HL-60/S4 treated with retinoic acid at 250 ng/mL for 4 days and 3 days (cell line): ENCODE results near the gene MLPH.

ENCODE experiments used
- in situ Hi-C: fragments of 300-500 bp; cut with MboI; formaldehyde crosslinking; loops from 2 replicates; pipeline ENCODE4 v1.7.0; 2022; ENCODE audit warnings: low sequenced_read_pairs

Gene MLPH, protein sequence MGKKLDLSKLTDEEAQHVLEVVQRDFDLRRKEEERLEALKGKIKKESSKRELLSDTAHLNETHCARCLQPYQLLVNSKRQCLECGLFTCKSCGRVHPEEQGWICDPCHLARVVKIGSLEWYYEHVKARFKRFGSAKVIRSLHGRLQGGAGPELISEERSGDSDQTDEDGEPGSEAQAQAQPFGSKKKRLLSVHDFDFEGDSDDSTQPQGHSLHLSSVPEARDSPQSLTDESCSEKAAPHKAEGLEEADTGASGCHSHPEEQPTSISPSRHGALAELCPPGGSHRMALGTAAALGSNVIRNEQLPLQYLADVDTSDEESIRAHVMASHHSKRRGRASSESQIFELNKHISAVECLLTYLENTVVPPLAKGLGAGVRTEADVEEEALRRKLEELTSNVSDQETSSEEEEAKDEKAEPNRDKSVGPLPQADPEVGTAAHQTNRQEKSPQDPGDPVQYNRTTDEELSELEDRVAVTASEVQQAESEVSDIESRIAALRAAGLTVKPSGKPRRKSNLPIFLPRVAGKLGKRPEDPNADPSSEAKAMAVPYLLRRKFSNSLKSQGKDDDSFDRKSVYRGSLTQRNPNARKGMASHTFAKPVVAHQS

DNA sequence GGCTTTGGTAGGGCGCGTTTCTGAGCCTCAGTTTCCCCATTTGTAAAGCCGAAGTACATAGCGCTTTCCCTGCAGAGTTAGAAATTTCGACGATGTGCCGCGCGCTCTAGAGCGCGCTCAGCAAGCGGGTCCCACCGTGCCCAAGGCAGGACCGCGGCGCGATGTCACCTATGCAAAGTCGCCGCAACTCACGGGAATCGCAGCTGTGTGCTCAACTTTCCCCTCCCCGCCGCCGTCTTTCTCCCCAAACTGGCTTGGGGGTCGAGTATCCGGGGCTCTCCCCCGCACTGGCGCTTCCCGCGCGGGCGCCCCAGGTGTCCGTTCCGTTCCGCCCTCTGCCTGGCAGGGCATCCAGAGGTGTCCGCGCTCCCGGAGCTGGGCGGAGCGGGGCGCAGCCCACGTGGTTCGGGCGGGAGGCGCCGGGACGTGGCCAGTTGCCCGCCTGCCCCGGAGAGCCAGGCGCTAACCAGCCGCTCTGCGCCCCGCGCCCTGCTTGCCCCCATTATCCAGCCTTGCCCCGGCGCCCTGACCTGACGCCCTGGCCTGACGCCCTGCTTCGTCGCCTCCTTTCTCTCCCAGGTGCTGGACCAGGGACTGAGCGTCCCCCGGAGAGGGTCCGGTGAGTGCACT, at the start of gene MLPH:
Gene MLPH (plus strand): TSS at position 433 of the 630 bp plus-strand sequence. CDS start 6,176 bp downstream, outside the sequence.
- in situ Hi-C loops = no loop called here

DNA sequence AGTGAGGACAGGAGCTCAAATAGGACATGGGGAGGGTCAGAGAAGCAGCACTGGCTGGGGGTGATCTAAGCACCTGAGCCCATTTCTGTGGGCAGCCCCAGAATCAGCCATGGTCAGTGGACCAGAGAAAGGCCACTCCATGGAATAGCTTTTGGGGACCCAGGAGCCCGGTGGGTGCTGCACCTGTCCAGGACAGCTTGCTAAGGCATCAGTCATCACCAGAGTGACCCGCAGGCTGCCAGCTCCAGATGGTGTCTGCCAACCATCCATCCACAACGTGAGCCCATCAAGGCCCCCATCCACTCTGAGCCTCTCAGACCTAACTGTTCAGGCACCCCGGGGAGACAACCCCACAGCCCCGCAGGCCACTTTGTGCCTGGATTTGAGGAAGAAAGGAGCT, 49.5 kb upstream of the MLPH start:
- in situ Hi-C loops = no loop called here

DNA sequence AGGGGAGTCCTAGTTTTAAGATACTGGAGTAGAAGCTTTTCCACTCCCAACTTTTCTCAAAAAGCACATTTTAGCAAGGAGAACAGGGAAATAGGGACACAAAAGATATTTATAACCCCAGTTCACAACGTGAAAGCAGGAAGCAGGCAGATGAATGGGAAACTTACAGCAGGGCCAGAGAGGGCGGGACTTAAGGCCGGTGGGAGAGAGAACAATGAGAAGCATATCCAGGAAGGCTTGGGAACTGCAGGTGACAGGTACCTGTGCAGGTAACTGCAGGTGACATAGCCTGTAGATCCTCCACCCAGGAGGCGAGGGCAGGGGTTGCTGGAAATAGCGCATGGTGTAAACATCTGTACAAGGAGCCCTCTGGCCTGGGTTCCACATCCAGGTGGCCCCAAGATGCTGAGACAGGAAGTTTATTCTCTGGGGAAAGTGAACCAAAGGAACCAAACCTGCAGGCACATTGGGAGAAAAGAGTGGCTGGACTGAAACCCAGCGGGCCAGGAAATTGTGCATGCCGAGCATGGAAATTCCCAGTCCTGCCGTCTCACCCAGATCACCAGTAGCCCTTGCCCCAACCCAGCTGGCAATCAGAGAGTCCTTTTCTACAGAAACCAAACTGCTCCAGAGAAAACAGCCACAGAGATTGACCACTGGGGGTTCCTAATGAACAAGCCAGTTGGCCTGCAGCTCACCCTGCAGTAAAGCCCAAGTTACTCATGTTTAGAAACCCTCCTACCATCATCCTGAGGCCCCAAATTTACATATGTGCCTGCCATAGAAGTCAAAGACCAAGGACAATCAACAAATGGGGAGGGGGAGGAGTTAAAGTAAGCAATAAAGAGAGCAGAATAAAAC, 48.7 kb upstream of the MLPH start:
- in situ Hi-C loops = no loop called here

DNA sequence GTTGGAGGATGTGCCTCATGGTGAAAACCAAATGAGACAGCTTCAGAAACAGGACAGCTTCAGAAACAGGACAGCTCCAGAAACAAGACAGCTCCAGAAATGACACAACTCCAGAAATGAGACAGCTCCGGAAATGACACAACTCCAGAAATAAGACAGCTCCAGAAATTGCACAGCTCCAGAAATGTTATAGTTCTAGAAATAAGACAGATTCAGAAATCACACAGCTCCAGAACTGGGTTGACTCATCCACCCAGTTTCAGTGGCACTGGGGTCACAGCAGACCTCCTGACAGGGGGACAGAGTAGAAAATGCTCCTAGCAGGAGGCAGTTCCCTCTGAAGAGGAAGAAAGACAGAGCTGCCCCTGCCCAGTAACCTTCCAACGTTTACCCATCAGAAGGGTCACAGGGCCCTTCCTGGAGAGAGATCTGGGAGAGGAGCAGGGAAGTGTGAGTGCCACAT, 46.2 kb upstream of the MLPH start:
- in situ Hi-C loops = no loop called here

DNA sequence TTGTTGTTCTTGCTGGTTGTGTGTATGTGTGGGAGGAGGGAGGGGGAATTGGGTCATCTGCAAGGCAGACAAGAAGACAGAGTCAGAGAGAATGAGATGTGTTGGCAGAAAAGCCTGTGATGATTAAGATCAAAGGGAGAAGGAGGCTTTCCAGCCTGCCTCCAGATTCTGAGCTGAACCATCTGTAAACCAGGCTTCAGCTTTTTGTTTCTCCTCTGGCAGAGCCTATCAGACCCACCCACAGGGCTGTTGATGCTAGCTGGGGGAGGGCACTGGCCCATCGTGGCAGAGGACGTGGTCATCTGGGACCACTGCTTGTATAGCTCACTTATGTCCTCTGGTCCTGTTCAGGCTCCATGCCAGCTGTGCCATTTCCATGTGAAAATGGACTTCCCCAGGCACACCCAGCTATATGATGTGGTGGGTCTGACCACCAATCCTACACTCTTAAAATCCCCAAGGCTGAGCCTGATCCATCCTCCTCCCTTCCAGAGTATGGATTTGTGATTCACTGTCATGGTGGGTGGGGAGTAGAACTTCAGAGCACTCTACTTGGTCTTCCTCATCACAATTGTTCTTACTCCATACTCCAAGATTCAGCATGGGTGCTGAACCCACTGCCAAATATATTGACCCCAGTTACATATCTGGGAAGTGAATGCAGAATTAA, 45.3 kb upstream of the MLPH start:
- in situ Hi-C loops = no loop called here

DNA sequence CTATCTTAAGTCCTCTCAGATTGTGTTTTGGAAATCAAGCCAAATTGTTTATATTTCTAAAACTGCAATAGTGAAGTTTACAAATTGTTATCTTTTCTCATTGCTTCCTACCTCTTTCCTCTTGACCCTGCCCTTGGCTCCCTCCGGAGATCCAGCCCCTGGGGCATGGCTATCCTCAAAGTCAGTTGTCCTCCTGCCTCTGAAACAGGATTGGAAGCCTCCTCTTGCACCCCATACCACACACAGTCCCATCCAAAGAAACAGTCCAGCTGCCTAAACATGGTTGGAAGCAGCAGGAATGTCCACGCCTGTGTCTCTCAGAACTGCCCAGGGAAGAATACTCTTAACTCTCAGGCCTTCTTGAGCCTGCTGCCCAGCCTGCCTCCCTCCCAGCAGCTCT, 43.0 kb upstream of the MLPH start:
- in situ Hi-C loops = no loop called here

DNA sequence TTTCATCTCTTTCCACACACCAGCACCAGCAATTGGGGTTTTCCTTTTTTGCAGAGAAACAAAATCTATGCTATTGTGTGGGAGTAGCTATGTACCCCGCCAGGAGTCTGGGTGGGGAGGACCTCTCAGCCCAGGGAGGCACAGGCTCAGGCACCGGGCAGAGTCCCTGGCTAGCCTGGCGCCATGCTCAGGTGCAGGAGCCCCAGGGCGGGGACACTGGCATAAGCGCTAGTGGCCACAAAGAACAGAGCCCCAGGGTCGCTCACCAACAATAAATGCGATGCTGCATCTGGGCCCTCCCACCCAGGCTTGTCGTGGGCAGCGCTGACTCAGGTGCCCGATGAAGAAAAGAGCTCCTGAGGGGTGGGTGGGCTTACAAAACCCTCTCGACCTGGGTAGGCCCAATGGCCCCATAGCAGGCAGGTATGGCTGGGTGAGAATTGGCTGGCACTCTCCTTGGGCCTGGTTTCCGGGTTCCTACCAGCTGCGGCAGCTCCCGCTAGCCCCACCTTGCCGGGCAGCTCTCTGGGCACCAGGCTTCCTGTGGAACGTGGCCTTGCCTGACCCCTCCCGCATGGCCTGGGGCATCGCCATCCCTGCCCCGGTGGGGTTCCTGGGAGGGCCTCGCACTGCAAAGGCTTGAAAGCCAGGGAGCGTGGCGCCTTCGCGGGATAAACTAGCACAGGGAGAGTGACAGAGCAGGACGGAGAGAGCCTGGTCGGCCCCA, 41.3 kb upstream of the MLPH start:
- in situ Hi-C loops = no loop called here

DNA sequence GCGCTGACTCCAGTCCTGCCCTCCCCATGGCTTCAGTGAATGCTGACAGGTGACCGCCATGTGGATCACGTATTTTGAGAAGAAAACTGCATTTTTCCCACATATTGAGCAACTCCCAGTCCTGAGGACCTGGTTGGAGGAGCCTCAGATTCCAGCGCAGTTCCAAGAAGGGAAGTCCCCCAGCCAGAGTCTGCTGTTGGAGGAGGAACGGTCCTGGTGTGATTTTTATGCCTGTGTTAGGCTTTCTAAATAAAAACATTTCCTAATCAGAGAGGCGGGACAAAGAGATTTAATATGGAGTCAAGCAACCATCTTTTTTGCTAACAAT, 40.7 kb upstream of the MLPH start:
- in situ Hi-C loops = no loop called here

DNA sequence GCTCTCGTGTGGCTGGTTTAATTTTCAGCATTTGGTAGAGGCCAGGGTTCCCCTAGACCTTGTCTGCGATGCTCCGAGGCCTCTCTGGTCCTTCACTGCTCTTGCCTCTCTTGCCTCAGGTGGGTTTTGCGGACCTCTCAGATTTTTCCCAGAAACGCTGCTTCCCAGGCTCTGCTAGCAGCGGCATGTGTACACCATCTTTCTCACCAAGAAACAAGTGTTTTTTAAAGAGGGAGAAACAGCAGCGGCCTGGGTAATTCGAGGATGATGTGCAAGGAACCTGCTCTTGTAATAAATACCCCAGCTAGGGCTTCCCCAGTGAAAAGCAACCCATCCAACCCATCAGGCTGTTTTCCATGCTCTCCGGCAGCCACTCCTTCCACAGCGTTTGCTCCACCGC, 39.6 kb upstream of the MLPH start:
- in situ Hi-C loops = no loop called here

DNA sequence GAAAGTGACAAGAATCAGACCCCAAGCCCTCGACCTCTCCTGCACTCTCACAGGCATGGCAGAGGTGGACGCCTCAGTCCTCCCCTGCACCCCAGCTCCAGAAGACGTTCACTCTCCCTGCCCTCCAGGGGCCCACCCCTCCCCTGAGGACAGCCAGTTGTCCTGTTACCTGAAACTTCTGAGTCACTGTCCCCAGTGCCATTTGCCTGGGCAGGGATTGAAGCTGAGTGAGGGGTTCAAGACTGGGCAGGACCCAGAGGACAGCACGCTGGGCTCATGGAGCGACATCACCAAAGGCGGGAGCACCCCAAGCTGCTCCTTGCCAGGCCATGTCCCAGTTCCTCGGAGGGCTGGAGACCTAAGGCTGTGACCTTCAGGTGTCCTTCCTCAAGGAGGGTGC, 38.9 kb upstream of the MLPH start:
- in situ Hi-C loops = no loop called here

DNA sequence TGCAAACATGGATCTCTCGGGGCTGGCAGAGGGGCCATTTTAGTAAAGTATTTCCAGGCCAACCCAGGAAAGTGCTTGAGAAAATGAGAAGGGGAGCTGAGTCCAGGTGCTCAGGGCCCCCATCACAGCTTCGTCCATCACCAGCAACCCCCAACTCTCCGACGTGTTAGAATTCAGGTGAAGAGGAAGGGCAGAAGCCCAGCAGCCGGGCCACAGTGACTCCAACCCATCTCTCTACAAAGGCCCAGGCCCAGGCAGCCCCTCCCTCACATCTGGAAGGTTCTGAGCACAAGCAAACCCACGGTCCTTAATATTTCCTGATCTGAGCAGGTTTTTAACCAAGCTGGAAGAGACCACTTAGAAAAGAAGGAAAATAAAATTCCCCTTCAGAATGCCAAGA, 38.4 kb upstream of the MLPH start:
- in situ Hi-C loops = no loop called here

DNA sequence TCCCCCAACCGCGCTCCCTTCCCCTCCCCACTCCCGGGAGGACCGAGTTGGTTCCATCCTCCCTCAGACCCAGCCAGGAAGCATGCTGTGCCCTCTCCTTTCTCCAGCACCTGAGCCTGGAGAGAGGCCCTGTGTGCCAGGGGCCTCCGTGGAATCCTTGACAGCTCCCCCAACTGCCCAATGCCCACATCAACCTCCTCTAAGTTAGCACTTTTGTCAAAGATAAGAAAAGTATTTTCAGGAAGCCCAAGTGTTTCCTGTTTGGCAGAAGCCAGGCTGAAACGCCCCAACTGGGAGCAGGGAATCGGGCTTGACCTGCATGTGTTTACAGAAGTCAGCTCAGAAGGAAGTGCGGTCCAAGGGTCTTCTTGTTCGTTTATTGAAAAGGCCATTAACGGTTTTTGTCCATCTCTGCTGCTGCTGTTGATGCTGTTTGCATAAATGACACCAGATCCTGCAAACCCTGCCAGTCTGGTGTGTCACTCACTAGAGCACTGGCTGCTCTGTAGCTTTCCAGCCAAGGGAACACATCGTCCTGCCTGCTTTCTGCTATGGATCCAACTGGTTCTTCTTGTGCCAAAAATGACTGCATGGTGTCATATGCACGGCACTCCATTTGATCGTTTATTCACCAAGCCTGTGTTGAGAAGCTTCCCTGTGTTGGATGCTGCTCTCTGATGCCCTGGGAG, 37.7 kb upstream of the MLPH start:
- in situ Hi-C loops = no loop called here

DNA sequence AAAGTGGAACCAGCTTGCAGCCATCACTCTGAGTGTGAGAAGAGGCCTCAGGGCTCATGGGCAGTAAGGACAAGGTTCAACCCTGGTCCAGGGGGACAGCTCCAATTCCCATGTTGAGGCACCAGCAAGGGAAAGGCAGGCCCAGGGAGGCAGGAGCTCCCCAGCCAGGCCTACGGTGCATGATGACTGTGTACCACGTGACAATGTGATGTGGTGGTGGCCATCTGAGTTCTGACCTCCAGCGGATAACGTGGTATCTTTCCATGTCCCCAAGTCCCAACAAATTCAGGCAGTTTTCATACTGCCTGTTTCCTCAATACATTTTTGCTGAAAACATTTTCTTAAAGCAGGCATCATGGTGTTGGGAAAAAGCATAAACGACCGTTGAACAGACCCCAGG, 36.9 kb upstream of the MLPH start:
- in situ Hi-C loops = no loop called here

DNA sequence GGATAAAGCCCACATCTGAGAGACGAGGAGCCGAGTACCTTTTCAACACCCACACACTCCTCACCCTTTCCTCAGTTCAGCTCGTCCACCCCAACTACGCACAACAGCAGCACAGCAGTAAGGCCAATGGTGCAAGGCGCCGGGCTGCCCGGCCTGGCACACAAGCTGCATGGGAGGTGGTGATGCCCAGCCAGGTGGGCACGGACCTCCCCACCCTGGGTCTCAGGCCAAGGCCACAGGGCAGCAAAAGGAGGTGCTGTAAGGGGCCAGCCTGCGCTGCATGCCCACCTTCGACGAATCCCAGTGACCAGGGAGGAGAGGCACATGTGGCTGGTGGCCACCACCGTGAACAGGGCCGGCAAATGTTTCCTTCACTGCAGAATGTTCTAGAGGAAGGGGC, 36.5 kb upstream of the MLPH start:
- in situ Hi-C loops = no loop called here

DNA sequence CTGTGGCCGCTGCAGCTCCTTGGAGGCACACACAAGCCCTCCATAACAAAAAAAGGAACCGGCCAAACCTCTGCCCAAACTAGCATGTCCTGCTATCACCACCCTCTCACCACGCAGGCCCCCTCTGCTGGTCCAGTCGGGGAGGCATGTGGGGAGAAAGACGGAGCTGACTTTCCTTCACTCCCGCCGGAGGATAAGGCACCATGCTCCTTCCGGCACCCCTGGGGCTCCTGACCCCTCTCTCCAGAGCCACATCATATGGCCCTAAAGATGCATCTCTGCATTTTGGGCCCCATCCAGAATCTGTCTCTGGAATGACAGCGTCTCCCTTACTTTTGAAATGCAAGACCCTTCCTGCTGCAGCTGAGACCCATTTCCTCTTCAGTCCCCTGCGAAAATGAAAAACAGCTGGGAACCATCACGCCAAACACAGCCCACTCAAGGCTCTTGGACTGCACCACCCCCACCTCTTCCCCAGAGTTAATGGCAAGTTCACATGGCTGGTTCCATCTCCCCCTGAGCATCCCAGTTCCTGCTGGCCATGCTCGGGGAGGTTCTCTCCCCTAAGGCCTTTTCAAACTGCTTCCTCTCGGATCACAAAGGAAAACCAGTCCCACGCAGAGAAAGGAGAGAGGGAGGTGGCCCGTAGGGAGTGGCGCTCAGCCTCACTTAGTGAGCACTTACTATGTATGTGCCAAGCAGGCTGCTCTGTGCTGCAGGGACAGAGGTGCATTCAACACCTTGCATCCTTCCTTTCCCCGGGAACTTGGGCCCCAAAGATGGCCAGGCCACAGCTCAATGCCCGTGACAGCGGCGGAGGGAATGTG, 35.2 kb upstream of the MLPH start:
- in situ Hi-C loops = no loop called here

DNA sequence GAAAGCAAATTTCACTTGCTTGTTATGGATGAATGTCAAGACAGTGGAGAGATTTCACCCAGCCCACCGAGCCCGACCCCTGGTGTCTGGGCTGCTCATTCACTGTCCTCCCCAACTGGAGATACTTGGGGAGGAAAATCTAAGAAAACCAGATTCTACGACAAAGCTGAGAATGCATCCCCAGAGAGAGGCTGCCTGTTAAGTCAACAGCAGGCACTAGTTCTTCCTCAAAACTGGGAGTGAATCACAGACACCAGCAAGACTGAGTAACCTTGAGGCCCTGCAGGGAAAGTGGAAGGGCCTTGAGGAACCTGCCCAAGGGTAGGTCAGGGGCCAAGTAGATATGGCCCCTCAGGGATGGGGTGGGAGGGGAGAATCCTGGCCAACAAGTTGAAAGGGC, 34.2 kb upstream of the MLPH start:
- in situ Hi-C loops = no loop called here

DNA sequence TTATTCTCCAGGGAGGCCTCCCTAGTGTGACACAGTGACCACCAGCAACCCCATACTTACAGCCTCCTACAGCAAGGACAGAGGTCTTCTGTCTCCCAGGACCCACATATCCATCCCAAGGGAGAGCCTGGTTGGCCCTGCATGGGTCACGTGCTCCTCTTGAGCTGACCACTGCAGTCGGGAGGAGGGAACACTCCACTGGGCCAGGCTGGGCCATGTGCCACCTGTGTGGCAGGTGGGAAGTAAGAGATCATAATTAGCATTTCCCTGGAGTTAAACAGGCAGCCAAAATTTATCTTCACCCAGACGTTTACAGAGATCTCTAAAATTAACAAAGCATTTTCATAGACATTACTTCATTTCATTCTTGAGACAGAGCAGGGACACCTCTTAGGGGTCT, 33.4 kb upstream of the MLPH start:
- in situ Hi-C loops = no loop called here

DNA sequence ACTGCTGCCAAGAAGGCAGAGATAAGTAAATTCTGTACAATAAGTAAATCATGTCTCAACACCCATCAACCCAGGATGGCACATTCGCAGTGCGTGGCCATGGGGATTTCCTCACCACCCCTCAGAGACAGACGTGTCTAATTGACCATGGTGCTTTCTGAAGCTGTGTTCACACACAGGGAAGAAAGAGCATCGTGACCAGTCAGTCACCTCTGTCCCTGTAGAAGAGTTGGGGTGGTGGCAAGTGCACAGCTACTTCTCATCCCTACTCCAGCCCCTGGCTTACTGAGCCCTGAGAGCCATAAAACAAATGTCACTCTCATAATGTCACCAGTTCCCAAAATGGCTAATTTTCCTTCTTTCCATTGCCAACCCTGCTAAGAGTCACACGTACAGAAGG, 31.3 kb upstream of the MLPH start:
- in situ Hi-C loops = no loop called here
